Tibial nerve (tissue), 4 donors: ENCODE data around the gene EFCAB12.

Experiments used
- EP300 ChIP-seq, 2 donors: sonication (generic); formaldehyde crosslinking; IDR thresholded peaks; one replicate each; pipeline ENCODE4 v1.6.1; 2017; ENCODE audit warnings: antibody characterized with exemption in 2 of 2, mild to moderate bottlenecking in 1 of 2
- POLR2A ChIP-seq, 2 donors: fragments of 450-650 bp; IDR thresholded peaks; one replicate each; pipeline ENCODE4 v1.6.1; 2017; ENCODE audit warnings: antibody characterized with exemption in 2 of 2, mild to moderate bottlenecking in 2 of 2, moderate library complexity in 2 of 2
- TF ChIP-seq, protein P1 (sequence below), 5 experiments: fragments of 200-600 bp in 3 of 5; fragments of 450-650 bp in 2 of 5; sonication (generic) in 3 of 5; IDR thresholded peaks; one replicate each; pipeline ENCODE4 v1.5.1; 2016 to 2019; ENCODE audit warnings: antibody characterized with exemption in 5 of 5, mild to moderate bottlenecking in 3 of 5, moderate library complexity in 2 of 5

DNA sequence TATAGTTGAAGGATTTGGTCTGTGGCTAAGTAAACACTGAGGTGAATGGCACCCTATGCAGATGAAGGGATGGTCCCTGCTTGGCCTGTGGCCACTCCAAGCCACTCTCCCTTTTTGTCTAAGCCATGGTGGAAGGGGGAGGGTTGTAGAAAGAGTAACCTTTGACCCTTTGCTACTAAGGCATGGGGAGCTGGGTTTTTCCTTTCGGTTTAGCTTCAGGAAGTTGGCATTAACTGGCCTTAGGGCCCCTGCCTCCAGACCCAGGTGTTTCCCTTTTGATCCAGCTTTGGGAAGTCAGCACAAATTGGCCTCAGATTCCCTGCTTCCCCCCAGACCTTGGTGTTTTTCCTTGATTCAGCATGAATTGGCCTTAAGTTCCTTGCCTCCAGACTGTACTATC lies 49.5 kb downstream of the EFCAB12 start:
- TF ChIP-seq, protein P1, sequence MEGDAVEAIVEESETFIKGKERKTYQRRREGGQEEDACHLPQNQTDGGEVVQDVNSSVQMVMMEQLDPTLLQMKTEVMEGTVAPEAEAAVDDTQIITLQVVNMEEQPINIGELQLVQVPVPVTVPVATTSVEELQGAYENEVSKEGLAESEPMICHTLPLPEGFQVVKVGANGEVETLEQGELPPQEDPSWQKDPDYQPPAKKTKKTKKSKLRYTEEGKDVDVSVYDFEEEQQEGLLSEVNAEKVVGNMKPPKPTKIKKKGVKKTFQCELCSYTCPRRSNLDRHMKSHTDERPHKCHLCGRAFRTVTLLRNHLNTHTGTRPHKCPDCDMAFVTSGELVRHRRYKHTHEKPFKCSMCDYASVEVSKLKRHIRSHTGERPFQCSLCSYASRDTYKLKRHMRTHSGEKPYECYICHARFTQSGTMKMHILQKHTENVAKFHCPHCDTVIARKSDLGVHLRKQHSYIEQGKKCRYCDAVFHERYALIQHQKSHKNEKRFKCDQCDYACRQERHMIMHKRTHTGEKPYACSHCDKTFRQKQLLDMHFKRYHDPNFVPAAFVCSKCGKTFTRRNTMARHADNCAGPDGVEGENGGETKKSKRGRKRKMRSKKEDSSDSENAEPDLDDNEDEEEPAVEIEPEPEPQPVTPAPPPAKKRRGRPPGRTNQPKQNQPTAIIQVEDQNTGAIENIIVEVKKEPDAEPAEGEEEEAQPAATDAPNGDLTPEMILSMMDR (IDR thresholded peaks at IDR 0.05) = no peak
- TF ChIP-seq EP300 (IDR thresholded peaks at IDR 0.05) (no peak), POLR2A (IDR thresholded peaks at IDR 0.05) (no peak)
